H1 (cell line): ENCODE results near the gene FAM53A. TPM values are rescaled to one million over a fixed set of nuclear protein-coding genes. Genes with fewer than 3 reads are reported as not detected.

Source experiments
- EGR1 ChIP-seq: IDR thresholded peaks from 2 replicates; pipeline ENCODE4 v1.6.1; 2011; ENCODE audit warnings: low read depth, low read length, borderline replicate concordance
- MAFK ChIP-seq: IDR thresholded peaks from 2 replicates; pipeline ENCODE4 v1.6.1; 2012; ENCODE audit warnings: low read depth, mild to moderate bottlenecking, improper control_type of control experiment, low read length
- PHF8 ChIP-seq: fragments of 200-600 bp; sonication (generic); conservative IDR thresholded peaks from 2 replicates; pipeline ENCODE4 v1.7.1; 2012; ENCODE audit warnings: low read depth, mild to moderate bottlenecking, inconsistent platforms, low read length, moderate library complexity
- RNF2 ChIP-seq: fragments of 200-900, 300-1000 bp; sonication (generic); IDR thresholded peaks from 2 replicates; pipeline ENCODE4 v1.7.1; 2016; ENCODE audit warnings: borderline replicate concordance, low read depth, mild to moderate bottlenecking, antibody characterized with exemption, low read length; ENCODE audit not compliant: poor library complexity, severe bottlenecking; ENCODE audit errors: missing control alignments
- SAP30 ChIP-seq: fragments of 300-600 bp; sonication (generic); IDR thresholded peaks from 2 replicates; pipeline ENCODE4 v1.7.1; 2012; ENCODE audit warnings: low read length, moderate library complexity, mild to moderate bottlenecking, inconsistent platforms; ENCODE audit not compliant: insufficient read depth, insufficient replicate concordance
- SIX5 ChIP-seq: IDR thresholded peaks from 2 replicates; pipeline ENCODE4 v1.6.1; 2011; ENCODE audit warnings: mild to moderate bottlenecking, low read depth, low read length
- polyA plus RNA-seq, 7 experiments: library from polyadenylated mRNA; depleted of rRNA in 3 of 7; stranded (reverse) in 5 of 7; unstranded in 2 of 7; fragments of >200 nt in 5 of 7; fragments of 200-250 nt in 2 of 7; gene quantifications; 1 replicate in 5 of 7; 2 replicates in 1 of 7; 4 replicates in 1 of 7; pipeline versions ENCODE4 v1.2.1 to v1.2.3, GENCODE V29; 2011 to 2013; ENCODE audit warnings: missing spikeins in 2 of 7, mixed read lengths in 2 of 7
- total RNA-seq: library from RNA; stranded (reverse); fragmentation: NEBNext Ultra II Directional; extraction: Animal tissue kit (Norgen Biotek cat#: 25700); gene quantifications from 2 replicates; pipeline ENCODE4 v1.2.1, GENCODE V29; 2021
- TF ChIP-seq, protein P1 (sequence below): fragments of 300-600 bp; sonication (generic); IDR thresholded peaks from 2 replicates; pipeline ENCODE4 v1.7.1; 2012; ENCODE audit warnings: low read length, moderate library complexity, mild to moderate bottlenecking, inconsistent platforms; ENCODE audit not compliant: insufficient replicate concordance
- TF ChIP-seq, protein P2 (sequence below): IDR thresholded peaks from 2 replicates; pipeline ENCODE4 v1.6.1; 2012; ENCODE audit warnings: low read length, inconsistent platforms

FAM53A gene
- total and polyA plus RNA-seq, 2 of the 8 experiments (the other 6 are each of a cell fraction or from before 2014, with no cell fraction given), result 1.9 to 2.0 TPM

DNA sequence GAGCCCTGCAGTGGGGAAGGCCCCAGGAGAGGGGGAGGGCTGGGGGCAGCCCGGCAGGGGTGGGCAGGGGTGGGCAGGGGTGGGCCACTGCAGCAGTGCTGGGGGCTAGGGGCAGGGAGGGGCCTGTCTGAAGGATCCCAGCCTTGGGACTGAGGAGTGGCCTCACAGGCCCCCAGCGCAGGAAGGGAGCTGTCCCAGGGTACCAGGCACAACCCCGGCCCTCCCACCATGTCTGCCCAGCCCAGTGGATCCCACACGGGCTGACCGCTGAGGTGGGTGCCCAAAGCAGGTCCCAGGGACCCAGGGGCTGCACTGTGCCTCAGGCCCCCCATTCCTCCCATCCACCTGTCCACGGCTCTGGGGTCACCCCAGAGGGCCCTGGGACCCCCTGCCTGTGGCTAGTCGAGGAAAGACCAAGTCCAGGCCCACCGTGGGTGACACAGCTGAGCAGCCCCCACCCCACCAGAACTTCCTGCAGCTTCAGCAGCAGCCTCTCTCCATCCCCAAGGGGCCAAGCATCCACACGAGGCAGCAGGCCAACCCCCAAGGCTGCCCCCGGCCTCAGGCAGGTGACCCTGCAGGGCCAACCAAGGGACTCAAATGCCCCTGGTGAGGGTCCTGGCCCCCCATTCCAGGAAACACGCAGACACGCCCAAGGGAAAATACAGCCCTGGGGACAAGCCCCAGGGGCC, 46.4 kb downstream of the FAM53A start (continued):
- TF ChIP-seq, protein P1, sequence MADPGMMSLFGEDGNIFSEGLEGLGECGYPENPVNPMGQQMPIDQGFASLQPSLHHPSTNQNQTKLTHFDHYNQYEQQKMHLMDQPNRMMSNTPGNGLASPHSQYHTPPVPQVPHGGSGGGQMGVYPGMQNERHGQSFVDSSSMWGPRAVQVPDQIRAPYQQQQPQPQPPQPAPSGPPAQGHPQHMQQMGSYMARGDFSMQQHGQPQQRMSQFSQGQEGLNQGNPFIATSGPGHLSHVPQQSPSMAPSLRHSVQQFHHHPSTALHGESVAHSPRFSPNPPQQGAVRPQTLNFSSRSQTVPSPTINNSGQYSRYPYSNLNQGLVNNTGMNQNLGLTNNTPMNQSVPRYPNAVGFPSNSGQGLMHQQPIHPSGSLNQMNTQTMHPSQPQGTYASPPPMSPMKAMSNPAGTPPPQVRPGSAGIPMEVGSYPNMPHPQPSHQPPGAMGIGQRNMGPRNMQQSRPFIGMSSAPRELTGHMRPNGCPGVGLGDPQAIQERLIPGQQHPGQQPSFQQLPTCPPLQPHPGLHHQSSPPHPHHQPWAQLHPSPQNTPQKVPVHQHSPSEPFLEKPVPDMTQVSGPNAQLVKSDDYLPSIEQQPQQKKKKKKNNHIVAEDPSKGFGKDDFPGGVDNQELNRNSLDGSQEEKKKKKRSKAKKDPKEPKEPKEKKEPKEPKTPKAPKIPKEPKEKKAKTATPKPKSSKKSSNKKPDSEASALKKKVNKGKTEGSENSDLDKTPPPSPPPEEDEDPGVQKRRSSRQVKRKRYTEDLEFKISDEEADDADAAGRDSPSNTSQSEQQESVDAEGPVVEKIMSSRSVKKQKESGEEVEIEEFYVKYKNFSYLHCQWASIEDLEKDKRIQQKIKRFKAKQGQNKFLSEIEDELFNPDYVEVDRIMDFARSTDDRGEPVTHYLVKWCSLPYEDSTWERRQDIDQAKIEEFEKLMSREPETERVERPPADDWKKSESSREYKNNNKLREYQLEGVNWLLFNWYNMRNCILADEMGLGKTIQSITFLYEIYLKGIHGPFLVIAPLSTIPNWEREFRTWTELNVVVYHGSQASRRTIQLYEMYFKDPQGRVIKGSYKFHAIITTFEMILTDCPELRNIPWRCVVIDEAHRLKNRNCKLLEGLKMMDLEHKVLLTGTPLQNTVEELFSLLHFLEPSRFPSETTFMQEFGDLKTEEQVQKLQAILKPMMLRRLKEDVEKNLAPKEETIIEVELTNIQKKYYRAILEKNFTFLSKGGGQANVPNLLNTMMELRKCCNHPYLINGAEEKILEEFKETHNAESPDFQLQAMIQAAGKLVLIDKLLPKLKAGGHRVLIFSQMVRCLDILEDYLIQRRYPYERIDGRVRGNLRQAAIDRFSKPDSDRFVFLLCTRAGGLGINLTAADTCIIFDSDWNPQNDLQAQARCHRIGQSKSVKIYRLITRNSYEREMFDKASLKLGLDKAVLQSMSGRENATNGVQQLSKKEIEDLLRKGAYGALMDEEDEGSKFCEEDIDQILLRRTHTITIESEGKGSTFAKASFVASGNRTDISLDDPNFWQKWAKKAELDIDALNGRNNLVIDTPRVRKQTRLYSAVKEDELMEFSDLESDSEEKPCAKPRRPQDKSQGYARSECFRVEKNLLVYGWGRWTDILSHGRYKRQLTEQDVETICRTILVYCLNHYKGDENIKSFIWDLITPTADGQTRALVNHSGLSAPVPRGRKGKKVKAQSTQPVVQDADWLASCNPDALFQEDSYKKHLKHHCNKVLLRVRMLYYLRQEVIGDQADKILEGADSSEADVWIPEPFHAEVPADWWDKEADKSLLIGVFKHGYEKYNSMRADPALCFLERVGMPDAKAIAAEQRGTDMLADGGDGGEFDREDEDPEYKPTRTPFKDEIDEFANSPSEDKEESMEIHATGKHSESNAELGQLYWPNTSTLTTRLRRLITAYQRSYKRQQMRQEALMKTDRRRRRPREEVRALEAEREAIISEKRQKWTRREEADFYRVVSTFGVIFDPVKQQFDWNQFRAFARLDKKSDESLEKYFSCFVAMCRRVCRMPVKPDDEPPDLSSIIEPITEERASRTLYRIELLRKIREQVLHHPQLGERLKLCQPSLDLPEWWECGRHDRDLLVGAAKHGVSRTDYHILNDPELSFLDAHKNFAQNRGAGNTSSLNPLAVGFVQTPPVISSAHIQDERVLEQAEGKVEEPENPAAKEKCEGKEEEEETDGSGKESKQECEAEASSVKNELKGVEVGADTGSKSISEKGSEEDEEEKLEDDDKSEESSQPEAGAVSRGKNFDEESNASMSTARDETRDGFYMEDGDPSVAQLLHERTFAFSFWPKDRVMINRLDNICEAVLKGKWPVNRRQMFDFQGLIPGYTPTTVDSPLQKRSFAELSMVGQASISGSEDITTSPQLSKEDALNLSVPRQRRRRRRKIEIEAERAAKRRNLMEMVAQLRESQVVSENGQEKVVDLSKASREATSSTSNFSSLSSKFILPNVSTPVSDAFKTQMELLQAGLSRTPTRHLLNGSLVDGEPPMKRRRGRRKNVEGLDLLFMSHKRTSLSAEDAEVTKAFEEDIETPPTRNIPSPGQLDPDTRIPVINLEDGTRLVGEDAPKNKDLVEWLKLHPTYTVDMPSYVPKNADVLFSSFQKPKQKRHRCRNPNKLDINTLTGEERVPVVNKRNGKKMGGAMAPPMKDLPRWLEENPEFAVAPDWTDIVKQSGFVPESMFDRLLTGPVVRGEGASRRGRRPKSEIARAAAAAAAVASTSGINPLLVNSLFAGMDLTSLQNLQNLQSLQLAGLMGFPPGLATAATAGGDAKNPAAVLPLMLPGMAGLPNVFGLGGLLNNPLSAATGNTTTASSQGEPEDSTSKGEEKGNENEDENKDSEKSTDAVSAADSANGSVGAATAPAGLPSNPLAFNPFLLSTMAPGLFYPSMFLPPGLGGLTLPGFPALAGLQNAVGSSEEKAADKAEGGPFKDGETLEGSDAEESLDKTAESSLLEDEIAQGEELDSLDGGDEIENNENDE, result no peak
- TF ChIP-seq, protein P2, sequence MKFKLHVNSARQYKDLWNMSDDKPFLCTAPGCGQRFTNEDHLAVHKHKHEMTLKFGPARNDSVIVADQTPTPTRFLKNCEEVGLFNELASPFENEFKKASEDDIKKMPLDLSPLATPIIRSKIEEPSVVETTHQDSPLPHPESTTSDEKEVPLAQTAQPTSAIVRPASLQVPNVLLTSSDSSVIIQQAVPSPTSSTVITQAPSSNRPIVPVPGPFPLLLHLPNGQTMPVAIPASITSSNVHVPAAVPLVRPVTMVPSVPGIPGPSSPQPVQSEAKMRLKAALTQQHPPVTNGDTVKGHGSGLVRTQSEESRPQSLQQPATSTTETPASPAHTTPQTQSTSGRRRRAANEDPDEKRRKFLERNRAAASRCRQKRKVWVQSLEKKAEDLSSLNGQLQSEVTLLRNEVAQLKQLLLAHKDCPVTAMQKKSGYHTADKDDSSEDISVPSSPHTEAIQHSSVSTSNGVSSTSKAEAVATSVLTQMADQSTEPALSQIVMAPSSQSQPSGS, result no peak
- no peak for TF ChIP-seq SIX5
- no peak for TF ChIP-seq MAFK
- TF ChIP-seq PHF8, result no peak
- TF ChIP-seq EGR1, result no peak
- no peak for TF ChIP-seq SAP30
- no peak for TF ChIP-seq RNF2
